PC-3 (cell line): ENCODE measurements around the gene CYP46A1.

Experiments used
- EZH2phosphoT487 ChIP-seq: fragments of 300-600 bp; sonication (generic); IDR thresholded peaks from 2 replicates; pipeline ENCODE4 v1.6.1; 2018; ENCODE audit warnings: mild to moderate bottlenecking, antibody characterized with exemption, low read length, borderline replicate concordance
- TF ChIP-seq, protein P1 (sequence below): fragments of 300-600 bp; sonication (generic); conservative IDR thresholded peaks from 2 replicates; pipeline ENCODE4 v1.5.1; 2017; ENCODE audit warnings: antibody characterized with exemption, low read depth, mild to moderate bottlenecking, low read length

DNA sequence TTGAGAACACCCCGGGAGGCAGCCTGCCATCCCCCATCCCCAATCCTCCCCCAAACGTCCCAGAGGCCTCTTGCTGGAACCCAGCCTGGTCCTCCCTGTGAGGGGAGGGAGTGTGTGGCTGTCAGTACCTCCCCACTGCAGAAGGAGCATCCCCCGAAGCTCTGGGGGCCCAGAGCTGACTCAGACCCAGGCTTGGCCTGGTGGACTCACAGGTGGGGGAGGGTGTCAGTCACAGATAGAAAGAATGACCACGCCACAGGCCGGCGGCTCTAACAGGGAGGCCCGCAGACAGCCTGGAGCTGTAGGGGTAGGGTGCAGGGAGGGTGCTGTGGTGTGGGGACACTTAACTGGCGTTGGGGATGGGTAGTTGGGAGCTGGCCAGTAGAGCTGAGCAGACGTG is 33.9 kb upstream of the CYP46A1 start:
- TF ChIP-seq, protein P1, sequence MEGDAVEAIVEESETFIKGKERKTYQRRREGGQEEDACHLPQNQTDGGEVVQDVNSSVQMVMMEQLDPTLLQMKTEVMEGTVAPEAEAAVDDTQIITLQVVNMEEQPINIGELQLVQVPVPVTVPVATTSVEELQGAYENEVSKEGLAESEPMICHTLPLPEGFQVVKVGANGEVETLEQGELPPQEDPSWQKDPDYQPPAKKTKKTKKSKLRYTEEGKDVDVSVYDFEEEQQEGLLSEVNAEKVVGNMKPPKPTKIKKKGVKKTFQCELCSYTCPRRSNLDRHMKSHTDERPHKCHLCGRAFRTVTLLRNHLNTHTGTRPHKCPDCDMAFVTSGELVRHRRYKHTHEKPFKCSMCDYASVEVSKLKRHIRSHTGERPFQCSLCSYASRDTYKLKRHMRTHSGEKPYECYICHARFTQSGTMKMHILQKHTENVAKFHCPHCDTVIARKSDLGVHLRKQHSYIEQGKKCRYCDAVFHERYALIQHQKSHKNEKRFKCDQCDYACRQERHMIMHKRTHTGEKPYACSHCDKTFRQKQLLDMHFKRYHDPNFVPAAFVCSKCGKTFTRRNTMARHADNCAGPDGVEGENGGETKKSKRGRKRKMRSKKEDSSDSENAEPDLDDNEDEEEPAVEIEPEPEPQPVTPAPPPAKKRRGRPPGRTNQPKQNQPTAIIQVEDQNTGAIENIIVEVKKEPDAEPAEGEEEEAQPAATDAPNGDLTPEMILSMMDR: no peak
- no peak for TF ChIP-seq EZH2phosphoT487
